ENCODE results near the gene HEMK1.

DNA sequence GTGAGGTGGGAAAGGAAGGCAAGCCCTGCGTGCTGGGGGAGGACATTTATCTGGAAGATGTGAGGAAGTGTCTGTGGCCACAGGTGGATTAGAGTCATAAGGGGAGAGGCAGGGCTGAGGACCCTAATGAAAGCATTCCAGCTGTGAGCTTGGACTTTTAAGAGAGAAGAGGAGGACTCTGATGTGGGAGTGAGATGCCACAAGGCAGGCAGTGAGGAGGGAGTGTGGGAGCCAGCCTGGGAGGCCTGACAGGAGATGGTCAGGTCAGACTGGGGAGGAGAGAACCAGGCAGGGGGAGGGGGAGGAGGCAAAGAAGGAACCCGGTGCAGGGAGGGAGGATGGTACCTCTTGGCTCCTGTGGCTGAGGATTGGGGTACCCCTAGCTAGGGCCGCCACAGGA, 68.6 kb downstream of the HEMK1 start:
- TF ChIP-seq POLR2A (IDR thresholded peaks at IDR 0.05) (no peak), POLR2AphosphoS5 (IDR thresholded peaks at IDR 0.05) (no peak)
- TF ChIP-seq, protein P1, sequence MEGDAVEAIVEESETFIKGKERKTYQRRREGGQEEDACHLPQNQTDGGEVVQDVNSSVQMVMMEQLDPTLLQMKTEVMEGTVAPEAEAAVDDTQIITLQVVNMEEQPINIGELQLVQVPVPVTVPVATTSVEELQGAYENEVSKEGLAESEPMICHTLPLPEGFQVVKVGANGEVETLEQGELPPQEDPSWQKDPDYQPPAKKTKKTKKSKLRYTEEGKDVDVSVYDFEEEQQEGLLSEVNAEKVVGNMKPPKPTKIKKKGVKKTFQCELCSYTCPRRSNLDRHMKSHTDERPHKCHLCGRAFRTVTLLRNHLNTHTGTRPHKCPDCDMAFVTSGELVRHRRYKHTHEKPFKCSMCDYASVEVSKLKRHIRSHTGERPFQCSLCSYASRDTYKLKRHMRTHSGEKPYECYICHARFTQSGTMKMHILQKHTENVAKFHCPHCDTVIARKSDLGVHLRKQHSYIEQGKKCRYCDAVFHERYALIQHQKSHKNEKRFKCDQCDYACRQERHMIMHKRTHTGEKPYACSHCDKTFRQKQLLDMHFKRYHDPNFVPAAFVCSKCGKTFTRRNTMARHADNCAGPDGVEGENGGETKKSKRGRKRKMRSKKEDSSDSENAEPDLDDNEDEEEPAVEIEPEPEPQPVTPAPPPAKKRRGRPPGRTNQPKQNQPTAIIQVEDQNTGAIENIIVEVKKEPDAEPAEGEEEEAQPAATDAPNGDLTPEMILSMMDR (IDR thresholded peaks at IDR 0.05), result no peak

Measured in prostate gland (tissue), 2 donors.